Measurements from ENCODE around the gene NDUFAF8.

DNA sequence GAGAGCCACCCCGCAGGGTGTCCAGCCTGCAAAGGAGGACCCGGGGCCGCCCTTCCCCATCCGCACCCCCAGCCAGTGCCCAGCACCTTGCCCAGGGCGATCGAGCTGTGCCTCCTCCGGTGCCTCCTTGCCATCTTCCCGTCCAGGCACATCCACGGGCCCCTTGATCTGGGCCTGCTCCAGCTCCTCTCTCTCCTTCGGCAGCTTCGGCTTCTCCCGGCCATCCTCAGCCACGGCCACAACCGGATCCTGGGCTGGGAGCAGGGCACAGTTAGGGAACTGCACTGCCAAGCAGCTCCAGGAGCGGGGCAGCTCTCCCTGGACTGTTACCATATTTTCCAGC lies 13.8 kb downstream of the NDUFAF8 start:
- TF ChIP-seq, protein P1, sequence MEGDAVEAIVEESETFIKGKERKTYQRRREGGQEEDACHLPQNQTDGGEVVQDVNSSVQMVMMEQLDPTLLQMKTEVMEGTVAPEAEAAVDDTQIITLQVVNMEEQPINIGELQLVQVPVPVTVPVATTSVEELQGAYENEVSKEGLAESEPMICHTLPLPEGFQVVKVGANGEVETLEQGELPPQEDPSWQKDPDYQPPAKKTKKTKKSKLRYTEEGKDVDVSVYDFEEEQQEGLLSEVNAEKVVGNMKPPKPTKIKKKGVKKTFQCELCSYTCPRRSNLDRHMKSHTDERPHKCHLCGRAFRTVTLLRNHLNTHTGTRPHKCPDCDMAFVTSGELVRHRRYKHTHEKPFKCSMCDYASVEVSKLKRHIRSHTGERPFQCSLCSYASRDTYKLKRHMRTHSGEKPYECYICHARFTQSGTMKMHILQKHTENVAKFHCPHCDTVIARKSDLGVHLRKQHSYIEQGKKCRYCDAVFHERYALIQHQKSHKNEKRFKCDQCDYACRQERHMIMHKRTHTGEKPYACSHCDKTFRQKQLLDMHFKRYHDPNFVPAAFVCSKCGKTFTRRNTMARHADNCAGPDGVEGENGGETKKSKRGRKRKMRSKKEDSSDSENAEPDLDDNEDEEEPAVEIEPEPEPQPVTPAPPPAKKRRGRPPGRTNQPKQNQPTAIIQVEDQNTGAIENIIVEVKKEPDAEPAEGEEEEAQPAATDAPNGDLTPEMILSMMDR (IDR thresholded peaks at IDR 0.05): no peak
- TF ChIP-seq POLR2A (IDR thresholded peaks at IDR 0.05): no peak
